ENCODE measurements around the gene UQCRC2.
A peak's percentile ranks its signal among the peaks of the same experiment; 100 is the strongest.

Gene UQCRC2

DNA sequence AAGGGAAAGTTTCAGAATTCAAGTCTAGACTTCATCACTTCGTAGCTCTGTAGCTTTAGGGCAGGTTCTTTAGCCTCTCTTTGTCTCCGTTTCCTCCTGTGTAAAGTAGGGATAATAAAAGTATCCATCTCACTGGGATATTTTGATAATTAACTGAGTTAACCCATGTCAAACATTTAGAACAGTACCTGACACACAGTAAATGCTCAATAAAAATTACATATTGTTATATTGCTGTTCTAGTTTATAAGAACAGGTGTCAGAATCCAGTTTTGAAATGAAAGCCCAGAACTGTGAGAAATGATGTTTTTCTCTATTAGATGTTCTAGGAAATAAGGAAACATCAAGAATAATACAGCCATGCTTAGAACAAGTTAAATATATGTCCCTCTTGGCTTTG is 59.1 kb downstream of the UQCRC2 start:
- no peak for DNase-seq (ENCODE audit: extremely low spot score)
- CTCF ChIA-PET: interaction anchor here (1.0 to 2.5 kb wide), 6 partner anchors 10 to 176 kb away, joined by 3 to 11 read pairs (median 6); no protein-coding TSS in a partner anchor
- TF ChIP-seq, protein P1, sequence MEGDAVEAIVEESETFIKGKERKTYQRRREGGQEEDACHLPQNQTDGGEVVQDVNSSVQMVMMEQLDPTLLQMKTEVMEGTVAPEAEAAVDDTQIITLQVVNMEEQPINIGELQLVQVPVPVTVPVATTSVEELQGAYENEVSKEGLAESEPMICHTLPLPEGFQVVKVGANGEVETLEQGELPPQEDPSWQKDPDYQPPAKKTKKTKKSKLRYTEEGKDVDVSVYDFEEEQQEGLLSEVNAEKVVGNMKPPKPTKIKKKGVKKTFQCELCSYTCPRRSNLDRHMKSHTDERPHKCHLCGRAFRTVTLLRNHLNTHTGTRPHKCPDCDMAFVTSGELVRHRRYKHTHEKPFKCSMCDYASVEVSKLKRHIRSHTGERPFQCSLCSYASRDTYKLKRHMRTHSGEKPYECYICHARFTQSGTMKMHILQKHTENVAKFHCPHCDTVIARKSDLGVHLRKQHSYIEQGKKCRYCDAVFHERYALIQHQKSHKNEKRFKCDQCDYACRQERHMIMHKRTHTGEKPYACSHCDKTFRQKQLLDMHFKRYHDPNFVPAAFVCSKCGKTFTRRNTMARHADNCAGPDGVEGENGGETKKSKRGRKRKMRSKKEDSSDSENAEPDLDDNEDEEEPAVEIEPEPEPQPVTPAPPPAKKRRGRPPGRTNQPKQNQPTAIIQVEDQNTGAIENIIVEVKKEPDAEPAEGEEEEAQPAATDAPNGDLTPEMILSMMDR (IDR thresholded peaks at IDR 0.05; ENCODE audit: control extremely low read depth, extremely low read depth, low read depth, missing control alignments): no peak
- POLR2A ChIA-PET: interaction anchor here (0.6 kb wide), 1 partner anchor 39 kb away, joined by 3 read pairs; no protein-coding TSS in a partner anchor

DNA sequence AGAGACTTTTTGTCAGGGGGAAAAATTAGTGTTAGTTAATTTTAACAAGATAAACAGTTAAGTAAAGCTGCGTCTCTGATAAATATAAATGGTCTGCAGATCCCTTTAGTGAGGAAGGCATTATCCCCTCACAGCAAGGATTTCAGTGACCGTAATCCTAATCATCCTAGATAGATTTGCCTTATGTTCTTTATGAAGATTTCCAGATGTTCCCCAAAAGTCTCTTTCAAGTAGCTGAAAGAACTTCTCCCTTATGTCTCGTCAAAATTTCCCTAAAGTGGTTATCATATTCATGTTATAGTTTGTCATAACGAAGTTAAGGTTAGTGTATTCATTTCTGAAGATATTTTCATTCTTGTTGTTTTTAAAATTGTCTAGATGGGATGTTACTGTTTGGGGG is 60.3 kb downstream of the UQCRC2 start:
- TF ChIP-seq, protein P1 (IDR thresholded peaks at IDR 0.05; ENCODE audit: control extremely low read depth, extremely low read depth, low read depth, missing control alignments): no peak
- DNase-seq (ENCODE audit: extremely low spot score): no peak
- CTCF ChIA-PET: interaction anchor here (1.0 to 3.9 kb wide), 7 partner anchors 9 to 175 kb away, joined by 3 to 15 read pairs (median 5); no protein-coding TSS in a partner anchor
- POLR2A ChIA-PET: no interaction called here

DNA sequence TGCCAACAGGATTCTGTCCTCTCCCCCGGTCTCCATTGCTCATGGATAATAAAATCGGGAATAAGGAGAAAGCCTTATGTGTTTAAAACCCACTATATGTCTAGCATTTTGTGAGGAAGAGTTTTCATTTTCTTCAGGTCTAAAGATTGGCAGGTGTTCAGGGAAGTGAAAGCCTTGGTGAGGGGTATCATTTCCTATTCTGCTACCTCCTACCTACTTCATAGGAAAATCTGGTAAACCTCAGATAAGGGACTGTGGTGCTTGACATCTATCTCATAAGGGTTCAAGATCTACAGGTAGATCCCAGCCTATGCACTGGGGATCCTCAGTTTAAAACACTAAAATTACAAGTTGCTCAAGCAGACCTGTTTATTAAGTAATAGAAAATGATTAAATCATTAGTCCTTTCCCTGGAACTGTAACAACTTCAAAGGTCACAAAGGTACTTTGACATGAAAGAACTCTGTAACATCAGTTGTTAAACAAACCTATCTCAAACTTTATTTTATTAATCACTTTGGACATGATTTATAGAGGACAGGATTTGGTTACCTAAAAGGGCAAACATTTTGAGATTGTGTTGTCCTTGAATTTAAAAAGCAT is 61.2 kb downstream of the UQCRC2 start:
- POLR2A ChIA-PET: no interaction called here
- DNase-seq (ENCODE audit: extremely low spot score): peak; percentile 35
- TF ChIP-seq, protein P1 (IDR thresholded peaks at IDR 0.05; ENCODE audit: control extremely low read depth, extremely low read depth, low read depth, missing control alignments): no peak
- CTCF ChIA-PET: interaction anchor here (1.0 to 3.9 kb wide), 5 partner anchors 9 to 63 kb away, joined by 3 to 15 read pairs (median 5); no protein-coding TSS in a partner anchor

DNA sequence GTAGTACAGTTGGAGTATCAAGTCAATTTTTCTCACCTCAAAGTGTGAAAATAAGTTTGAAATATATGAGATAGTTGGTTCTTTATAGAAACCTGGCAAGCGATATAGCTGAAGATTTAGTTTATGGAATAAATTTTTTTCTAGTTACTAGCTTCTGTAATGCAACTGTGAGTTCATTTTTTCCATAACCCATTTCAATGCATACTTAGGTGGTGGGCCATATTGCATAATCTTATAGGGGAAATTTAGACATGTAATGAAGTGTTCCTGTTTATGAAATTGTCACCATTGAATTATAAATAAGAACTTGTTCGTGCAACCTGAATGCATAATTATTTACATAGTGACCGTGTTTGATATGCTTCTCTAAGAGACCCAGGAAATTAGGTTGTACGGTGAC is 63.8 kb downstream of the UQCRC2 start:
- DNase-seq (ENCODE audit: extremely low spot score): no peak
- TF ChIP-seq, protein P1 (IDR thresholded peaks at IDR 0.05; ENCODE audit: control extremely low read depth, extremely low read depth, low read depth, missing control alignments): no peak
- POLR2A ChIA-PET: no interaction called here
- CTCF ChIA-PET: interaction anchor here (0.8 to 3.9 kb wide), 7 partner anchors 10 to 82 kb away, joined by 3 to 19 read pairs (median 6); partner anchors contain the start of gene MOSMO

DNA sequence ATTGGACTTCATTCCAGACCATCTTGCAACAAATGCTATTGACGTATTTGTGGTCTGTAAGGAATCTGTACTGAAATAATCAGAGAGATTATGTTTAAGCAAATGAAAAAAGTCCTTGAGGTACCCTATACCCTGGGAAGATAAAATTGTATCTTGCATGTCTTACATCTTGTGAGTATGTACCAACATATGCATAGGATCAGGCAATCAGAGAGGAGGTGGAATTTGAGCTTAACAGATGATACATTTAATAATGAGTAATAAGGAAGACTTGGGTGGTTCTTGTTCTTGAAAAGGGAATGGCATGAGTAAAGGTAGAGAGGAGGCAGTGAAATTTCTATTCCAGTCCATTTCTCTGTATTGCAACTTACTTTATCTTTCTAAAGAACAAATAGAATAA is 65.4 kb downstream of the UQCRC2 start:
- DNase-seq (ENCODE audit: extremely low spot score): no peak
- CTCF ChIA-PET: interaction anchor here (3.4 kb wide), 1 partner anchor 59 kb away, joined by 19 read pairs; no protein-coding TSS in a partner anchor
- TF ChIP-seq, protein P1 (IDR thresholded peaks at IDR 0.05; ENCODE audit: control extremely low read depth, extremely low read depth, low read depth, missing control alignments): no peak
- POLR2A ChIA-PET: no interaction called here

DNA sequence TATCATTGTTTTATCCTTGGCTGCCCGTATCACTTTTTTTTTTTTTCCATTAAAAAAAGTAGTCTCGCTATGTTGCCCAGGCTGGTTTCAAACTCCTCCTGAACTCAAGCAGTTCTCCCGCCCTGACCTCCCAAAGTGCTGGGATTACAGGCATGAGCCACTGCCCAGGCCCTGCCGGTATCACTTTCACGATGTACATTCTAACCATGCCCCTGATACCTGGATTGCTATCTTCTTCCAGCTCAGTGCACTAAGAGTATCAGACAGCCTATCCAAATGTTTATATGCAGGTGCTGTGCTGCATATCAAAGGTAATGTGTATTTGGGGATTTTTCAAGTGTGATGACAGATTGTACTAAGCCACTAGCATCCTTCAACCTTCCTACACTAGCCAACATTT is 69.0 kb downstream of the UQCRC2 start:
- DNase-seq (ENCODE audit: extremely low spot score): no peak
- TF ChIP-seq, protein P1 (IDR thresholded peaks at IDR 0.05; ENCODE audit: control extremely low read depth, extremely low read depth, low read depth, missing control alignments): no peak
- CTCF ChIA-PET: interaction anchor here (1.3 to 2.1 kb wide), 3 partner anchors 20 to 27 kb away, joined by 3 to 4 read pairs (median 3); no protein-coding TSS in a partner anchor
- POLR2A ChIA-PET: no interaction called here

Data from GM10248 (cell line).